ENCODE results near the gene PCSK6. TPM values are rescaled to one million over a fixed set of nuclear protein-coding genes. Genes with fewer than 3 reads are reported as not detected.

Gene PCSK6
- polyA plus RNA-seq, 3 donors: 0.05 to 0.10 TPM; not detected in 1

DNA sequence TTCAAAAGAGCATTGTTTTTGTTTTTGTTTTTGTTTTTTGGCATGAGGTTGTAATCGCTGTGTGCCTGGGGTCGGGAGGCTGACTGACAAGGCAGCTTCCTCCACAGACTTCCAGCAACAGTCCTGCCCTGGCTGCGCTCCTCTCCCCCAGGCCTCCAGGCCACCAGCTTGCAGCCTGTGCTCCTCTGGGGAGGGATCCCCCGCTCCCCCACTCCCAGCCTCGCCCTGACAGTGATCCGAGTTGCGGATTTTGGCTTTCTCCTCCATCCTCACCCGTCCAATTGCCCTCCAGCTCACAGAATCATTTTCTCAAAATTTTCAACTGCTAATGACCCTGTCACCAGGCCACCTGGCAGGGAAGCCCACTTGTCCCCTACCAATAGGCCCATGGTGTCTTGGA is 36.5 kb upstream of the PCSK6 start:
- no peak for DNase-seq
- peaks cover 1 to 6% (median 5%) of the 10 kb centered on the region in 3 donors for H3K27me3 Mint-ChIP-seq (ENCODE audit: low read depth in 3 of 3)
- Histone ChIP-seq H3K27ac (ENCODE audit: low read depth in 1 of 2, low read length in 2 of 2) (no peak overlapping the region), H3K9ac (ENCODE audit: insufficient read depth, low read length, poor library complexity, severe bottlenecking) (no peak overlapping the region), H2AFZ (ENCODE audit: insufficient read depth, low read depth, low read length, poor library complexity, severe bottlenecking) (no peak overlapping the region), H3K36me3 (replicated peaks in 1 of 2; ENCODE audit: control insufficient read depth in 1 of 2, insufficient read depth in 2 of 2, low read length in 2 of 2) (no peaks in the 10 kb centered on the region), H3K4me1 (ENCODE audit: control insufficient read depth in 1 of 2, insufficient read depth in 2 of 2, low read length in 2 of 2) (peaks cover 6 to 13% of the 10 kb centered on the region in 2 donors), H3K4me2 (replicated peaks; ENCODE audit: extremely low read depth, low read length, poor library complexity, severe bottlenecking) (no peak overlapping the region), H4K20me1 (ENCODE audit: insufficient read depth, low read length) (no peaks in the 10 kb centered on the region), H3K9me3 (replicated peaks in 1 of 2; ENCODE audit: control insufficient read depth in 1 of 2, insufficient read depth in 1 of 2, low read length in 2 of 2) (no peaks in the 10 kb centered on the region), H3K79me2 (ENCODE audit: insufficient read depth, low read length) (no peaks in the 10 kb centered on the region), H3K27me3 (ENCODE audit: control insufficient read depth in 2 of 2, insufficient read depth in 2 of 2, low read length in 2 of 2) (no peaks in the 10 kb centered on the region), H3K4me3 (replicated peaks in 1 of 3; ENCODE audit: low read depth in 2 of 3, low read length in 3 of 3) (no peak overlapping the region)
- peaks cover 0 to 6% (median 0%) of the 10 kb centered on the region in 7 donors for H3K9me3 Mint-ChIP-seq
- peaks cover 7% of the 10 kb centered on the region for H3K4me1 Mint-ChIP-seq
- intact Hi-C loops (cut with micrococcal nuclease): no loop called here
- H3K27ac Mint-ChIP-seq: no peak overlapping the region
- H3K4me3 Mint-ChIP-seq: no peak overlapping the region
- TF ChIP-seq, protein P1, sequence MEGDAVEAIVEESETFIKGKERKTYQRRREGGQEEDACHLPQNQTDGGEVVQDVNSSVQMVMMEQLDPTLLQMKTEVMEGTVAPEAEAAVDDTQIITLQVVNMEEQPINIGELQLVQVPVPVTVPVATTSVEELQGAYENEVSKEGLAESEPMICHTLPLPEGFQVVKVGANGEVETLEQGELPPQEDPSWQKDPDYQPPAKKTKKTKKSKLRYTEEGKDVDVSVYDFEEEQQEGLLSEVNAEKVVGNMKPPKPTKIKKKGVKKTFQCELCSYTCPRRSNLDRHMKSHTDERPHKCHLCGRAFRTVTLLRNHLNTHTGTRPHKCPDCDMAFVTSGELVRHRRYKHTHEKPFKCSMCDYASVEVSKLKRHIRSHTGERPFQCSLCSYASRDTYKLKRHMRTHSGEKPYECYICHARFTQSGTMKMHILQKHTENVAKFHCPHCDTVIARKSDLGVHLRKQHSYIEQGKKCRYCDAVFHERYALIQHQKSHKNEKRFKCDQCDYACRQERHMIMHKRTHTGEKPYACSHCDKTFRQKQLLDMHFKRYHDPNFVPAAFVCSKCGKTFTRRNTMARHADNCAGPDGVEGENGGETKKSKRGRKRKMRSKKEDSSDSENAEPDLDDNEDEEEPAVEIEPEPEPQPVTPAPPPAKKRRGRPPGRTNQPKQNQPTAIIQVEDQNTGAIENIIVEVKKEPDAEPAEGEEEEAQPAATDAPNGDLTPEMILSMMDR (IDR thresholded peaks at IDR 0.05): no peak
- H3K36me3 Mint-ChIP-seq: no peaks in the 10 kb centered on the region
- WGBS (ENCODE audit: insufficient coverage): 83% methylated on average over 6 of the region's 8 CpGs

GRCh38 chr15:101525087-101525669 is 35.7 kb upstream of the PCSK6 start:
- Mint-ChIP-seq H3K4me3 (no peak overlapping the region), H3K27ac (no peak overlapping the region), H3K27me3 (ENCODE audit: low read depth in 3 of 3) (peaks cover 1 to 6% (median 5%) of the 10 kb centered on the region in 3 donors), H3K4me1 (peaks cover 14% of the 10 kb centered on the region), H3K9me3 (peaks cover 0 to 6% (median 0%) of the 10 kb centered on the region in 7 donors), H3K36me3 (no peaks in the 10 kb centered on the region)
- no peaks in the 10 kb centered on the region for H3K79me2 ChIP-seq (ENCODE audit: insufficient read depth, low read length)
- intact Hi-C loops (cut with micrococcal nuclease): no loop called here
- TF ChIP-seq, protein P1 (IDR thresholded peaks at IDR 0.05): no peak
- H3K27me3 ChIP-seq (ENCODE audit: control insufficient read depth in 2 of 2, insufficient read depth in 2 of 2, low read length in 2 of 2): no peaks in the 10 kb centered on the region
- no peak overlapping the region for H3K4me3 ChIP-seq (replicated peaks in 1 of 3; ENCODE audit: low read depth in 2 of 3, low read length in 3 of 3)
- no peak overlapping the region for H3K4me2 ChIP-seq (replicated peaks; ENCODE audit: extremely low read depth, low read length, poor library complexity, severe bottlenecking)
- peaks cover 9 to 17% of the 10 kb centered on the region in 2 donors for H3K4me1 ChIP-seq (ENCODE audit: control insufficient read depth in 1 of 2, insufficient read depth in 2 of 2, low read length in 2 of 2)
- H3K9me3 ChIP-seq (replicated peaks in 1 of 2; ENCODE audit: control insufficient read depth in 1 of 2, insufficient read depth in 1 of 2, low read length in 2 of 2): no peaks in the 10 kb centered on the region
- 92% methylated on average over 5 of the region's 10 CpGs for WGBS (ENCODE audit: insufficient coverage)
- H4K20me1 ChIP-seq (ENCODE audit: insufficient read depth, low read length): no peaks in the 10 kb centered on the region
- no peak overlapping the region for H2AFZ ChIP-seq (ENCODE audit: insufficient read depth, low read depth, low read length, poor library complexity, severe bottlenecking)
- no peak for DNase-seq
- H3K27ac ChIP-seq (ENCODE audit: low read depth in 1 of 2, low read length in 2 of 2): no peak overlapping the region
- H3K36me3 ChIP-seq (replicated peaks in 1 of 2; ENCODE audit: control insufficient read depth in 1 of 2, insufficient read depth in 2 of 2, low read length in 2 of 2): no peaks in the 10 kb centered on the region
- H3K9ac ChIP-seq (ENCODE audit: insufficient read depth, low read length, poor library complexity, severe bottlenecking): no peak overlapping the region

Measured in CD14-positive monocyte (primary cell).